ENCODE measurements around the gene CYP2D6.

DNA sequence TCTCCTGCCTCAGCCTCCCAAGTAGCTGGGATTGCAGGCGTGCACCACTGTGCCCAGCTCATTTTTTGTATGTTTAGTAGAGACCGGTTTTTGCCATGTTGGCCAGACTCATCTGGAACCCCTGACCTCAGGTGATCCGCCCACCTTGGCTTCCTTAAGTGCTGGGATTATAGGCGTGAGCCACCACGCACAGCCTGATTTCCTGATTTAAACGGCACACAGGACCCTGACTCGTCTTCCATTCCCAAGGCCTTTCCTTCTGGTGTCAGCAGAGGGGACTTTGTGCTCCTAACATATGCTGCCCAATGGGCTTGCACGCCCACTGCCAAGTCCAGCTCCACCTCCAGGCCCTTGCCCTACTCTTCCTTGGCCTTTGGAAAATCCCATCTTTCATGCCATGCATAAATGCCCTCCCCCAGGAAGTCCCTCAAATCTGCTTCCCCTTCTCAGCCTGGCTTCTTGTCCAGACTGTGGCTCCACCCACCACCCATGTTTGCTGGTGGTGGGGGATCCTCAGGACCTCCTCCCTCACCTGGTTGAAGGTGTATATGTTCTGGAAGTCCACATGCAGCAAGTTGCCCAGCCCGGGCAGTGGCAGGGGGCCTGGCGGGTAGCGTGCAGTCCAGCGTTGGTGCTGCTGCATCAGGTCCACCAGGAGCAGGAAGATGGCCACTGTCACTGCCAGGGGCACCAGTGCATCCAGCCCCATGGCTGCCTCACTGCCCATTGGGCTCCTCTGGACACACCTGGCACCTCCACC lies 23.9 kb upstream of the CYP2D6 start:
- TF ChIP-seq NR3C1 (CRISPR knock-in tag; conservative IDR thresholded peaks at IDR 0.05; ENCODE audit: low read depth) (no peak), CTCF (IDR thresholded peaks at IDR 0.05) (no peak), E2F5 (CRISPR knock-in tag; IDR thresholded peaks at IDR 0.05) (no peak), MAX (CRISPR knock-in tag; IDR thresholded peaks at IDR 0.05) (no peak), CBFB (CRISPR knock-in tag; IDR thresholded peaks at IDR 0.05; ENCODE audit: low read depth) (no peak), GABPB1 (CRISPR knock-in tag; IDR thresholded peaks at IDR 0.05) (no peak), NR2C2 (CRISPR knock-in tag; IDR thresholded peaks at IDR 0.05) (no peak), IRF1 (CRISPR knock-in tag; IDR thresholded peaks at IDR 0.05) (no peak), FOXJ3 (CRISPR knock-in tag; IDR thresholded peaks at IDR 0.05; ENCODE audit: borderline replicate concordance) (no peak)
- TF ChIP-seq, protein P1, sequence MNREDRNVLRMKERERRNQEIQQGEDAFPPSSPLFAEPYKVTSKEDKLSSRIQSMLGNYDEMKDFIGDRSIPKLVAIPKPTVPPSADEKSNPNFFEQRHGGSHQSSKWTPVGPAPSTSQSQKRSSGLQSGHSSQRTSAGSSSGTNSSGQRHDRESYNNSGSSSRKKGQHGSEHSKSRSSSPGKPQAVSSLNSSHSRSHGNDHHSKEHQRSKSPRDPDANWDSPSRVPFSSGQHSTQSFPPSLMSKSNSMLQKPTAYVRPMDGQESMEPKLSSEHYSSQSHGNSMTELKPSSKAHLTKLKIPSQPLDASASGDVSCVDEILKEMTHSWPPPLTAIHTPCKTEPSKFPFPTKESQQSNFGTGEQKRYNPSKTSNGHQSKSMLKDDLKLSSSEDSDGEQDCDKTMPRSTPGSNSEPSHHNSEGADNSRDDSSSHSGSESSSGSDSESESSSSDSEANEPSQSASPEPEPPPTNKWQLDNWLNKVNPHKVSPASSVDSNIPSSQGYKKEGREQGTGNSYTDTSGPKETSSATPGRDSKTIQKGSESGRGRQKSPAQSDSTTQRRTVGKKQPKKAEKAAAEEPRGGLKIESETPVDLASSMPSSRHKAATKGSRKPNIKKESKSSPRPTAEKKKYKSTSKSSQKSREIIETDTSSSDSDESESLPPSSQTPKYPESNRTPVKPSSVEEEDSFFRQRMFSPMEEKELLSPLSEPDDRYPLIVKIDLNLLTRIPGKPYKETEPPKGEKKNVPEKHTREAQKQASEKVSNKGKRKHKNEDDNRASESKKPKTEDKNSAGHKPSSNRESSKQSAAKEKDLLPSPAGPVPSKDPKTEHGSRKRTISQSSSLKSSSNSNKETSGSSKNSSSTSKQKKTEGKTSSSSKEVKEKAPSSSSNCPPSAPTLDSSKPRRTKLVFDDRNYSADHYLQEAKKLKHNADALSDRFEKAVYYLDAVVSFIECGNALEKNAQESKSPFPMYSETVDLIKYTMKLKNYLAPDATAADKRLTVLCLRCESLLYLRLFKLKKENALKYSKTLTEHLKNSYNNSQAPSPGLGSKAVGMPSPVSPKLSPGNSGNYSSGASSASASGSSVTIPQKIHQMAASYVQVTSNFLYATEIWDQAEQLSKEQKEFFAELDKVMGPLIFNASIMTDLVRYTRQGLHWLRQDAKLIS (CRISPR knock-in tag; IDR thresholded peaks at IDR 0.05; ENCODE audit: borderline replicate concordance): no peak
